Measurements from ENCODE around the gene ANK2.

ANK2 gene

GRCh38 chr4:113116414-113117357, 67.2 kb downstream of the ANK2 start:
- H3K27ac ChIP-seq (ENCODE audit: low read depth, low read length), result no peak overlapping the region
- no peaks in the 10 kb centered on the region for H3K27me3 ChIP-seq (ENCODE audit: insufficient read depth, low read length)
- H3K4me1 ChIP-seq (ENCODE audit: control insufficient read depth, insufficient read depth, low read length, unreplicated experiment), result no peaks in the 10 kb centered on the region
- no peak overlapping the region for H3K4me3 ChIP-seq (ENCODE audit: low read depth, low read length)
- H3K79me2 ChIP-seq (ENCODE audit: control insufficient read depth, insufficient read depth, low read length, unreplicated experiment), result no peaks in the 10 kb centered on the region
- no peaks in the 10 kb centered on the region for H3K36me3 ChIP-seq (ENCODE audit: insufficient read depth, low read length)
- no peak overlapping the region for H2AFZ ChIP-seq (ENCODE audit: low read length, unreplicated experiment)

DNA sequence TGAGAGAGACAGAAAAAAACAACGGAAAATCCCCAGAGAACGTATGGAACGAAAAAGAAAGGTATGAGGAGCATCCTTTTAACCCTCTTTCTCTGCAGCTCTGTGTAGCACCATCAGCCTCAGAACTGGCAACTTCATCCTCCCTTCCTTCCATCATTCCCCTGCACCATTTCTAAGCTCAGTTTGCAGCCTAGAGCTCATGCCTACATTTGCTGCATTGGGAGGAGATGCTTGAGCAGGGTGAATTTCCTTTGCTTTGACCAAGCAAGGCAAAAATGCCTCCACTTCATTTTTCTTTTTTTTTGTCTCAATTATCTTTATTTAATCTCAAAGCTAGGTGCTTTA, 67.9 kb downstream of the ANK2 start:
- Histone ChIP-seq H3K79me2 (ENCODE audit: control insufficient read depth, insufficient read depth, low read length, unreplicated experiment) (no peaks in the 10 kb centered on the region), H3K27me3 (ENCODE audit: insufficient read depth, low read length) (no peaks in the 10 kb centered on the region), H3K36me3 (ENCODE audit: insufficient read depth, low read length) (no peaks in the 10 kb centered on the region), H3K4me3 (ENCODE audit: low read depth, low read length) (no peak overlapping the region), H3K4me1 (ENCODE audit: control insufficient read depth, insufficient read depth, low read length, unreplicated experiment) (no peaks in the 10 kb centered on the region), H2AFZ (ENCODE audit: low read length, unreplicated experiment) (no peak overlapping the region), H3K27ac (ENCODE audit: low read depth, low read length) (no peak overlapping the region)

DNA sequence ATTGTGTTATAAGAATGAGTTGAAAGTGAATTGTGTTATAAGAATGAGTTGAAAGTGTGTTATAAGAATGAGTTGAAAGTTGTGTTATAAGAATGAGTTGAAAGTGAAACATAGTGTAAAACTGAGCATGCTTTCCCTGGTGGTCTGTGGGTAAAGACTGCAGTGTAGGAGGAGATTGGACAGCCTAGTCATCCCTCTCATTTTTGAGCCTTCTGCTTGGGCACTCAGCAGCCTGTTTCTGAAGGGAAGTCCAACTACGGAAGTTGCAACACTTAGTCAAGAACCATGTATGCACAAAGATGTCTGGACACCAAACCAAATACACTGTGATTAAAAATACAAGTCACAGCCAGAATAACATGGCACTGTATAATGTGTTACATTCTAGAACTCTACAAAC, 72.6 kb downstream of the ANK2 start:
- H2AFZ ChIP-seq (ENCODE audit: low read length, unreplicated experiment), result no peak overlapping the region
- no peaks in the 10 kb centered on the region for H3K27me3 ChIP-seq (ENCODE audit: insufficient read depth, low read length)
- no peaks in the 10 kb centered on the region for H3K4me1 ChIP-seq (ENCODE audit: control insufficient read depth, insufficient read depth, low read length, unreplicated experiment)
- H3K27ac ChIP-seq (ENCODE audit: low read depth, low read length), result no peak overlapping the region
- H3K79me2 ChIP-seq (ENCODE audit: control insufficient read depth, insufficient read depth, low read length, unreplicated experiment), result no peaks in the 10 kb centered on the region
- no peaks in the 10 kb centered on the region for H3K36me3 ChIP-seq (ENCODE audit: insufficient read depth, low read length)
- no peak overlapping the region for H3K4me3 ChIP-seq (ENCODE audit: low read depth, low read length)

- no peaks in the 10 kb centered on the region for H3K79me2 ChIP-seq (ENCODE audit: control insufficient read depth, insufficient read depth, low read length, unreplicated experiment)
- no peak overlapping the region for H2AFZ ChIP-seq (ENCODE audit: low read length, unreplicated experiment)
- no peak overlapping the region for H3K4me3 ChIP-seq (ENCODE audit: low read depth, low read length)
- no peaks in the 10 kb centered on the region for H3K36me3 ChIP-seq (ENCODE audit: insufficient read depth, low read length)
- no peak overlapping the region for H3K27ac ChIP-seq (ENCODE audit: low read depth, low read length)
- no peaks in the 10 kb centered on the region for H3K4me1 ChIP-seq (ENCODE audit: control insufficient read depth, insufficient read depth, low read length, unreplicated experiment)
- H3K27me3 ChIP-seq (ENCODE audit: insufficient read depth, low read length), result no peaks in the 10 kb centered on the region
Observed at GRCh38 chr4:113125418-113125817, 76.0 kb downstream of the ANK2 start.

- H3K27ac ChIP-seq (ENCODE audit: low read depth, low read length), result no peak overlapping the region
- no peak overlapping the region for H3K4me3 ChIP-seq (ENCODE audit: low read depth, low read length)
Observed at GRCh38 chr4:113131136-113131535, 81.7 kb downstream of the ANK2 start.

GRCh38 chr4:113131621-113132020, 82.2 kb downstream of the ANK2 start:
- no peak overlapping the region for H2AFZ ChIP-seq (ENCODE audit: low read length, unreplicated experiment)
- no peaks in the 10 kb centered on the region for H3K79me2 ChIP-seq (ENCODE audit: control insufficient read depth, insufficient read depth, low read length, unreplicated experiment)
- H3K36me3 ChIP-seq (ENCODE audit: insufficient read depth, low read length), result no peaks in the 10 kb centered on the region
- H3K4me1 ChIP-seq (ENCODE audit: control insufficient read depth, insufficient read depth, low read length, unreplicated experiment), result no peaks in the 10 kb centered on the region
- no peaks in the 10 kb centered on the region for H3K27me3 ChIP-seq (ENCODE audit: insufficient read depth, low read length)
- H3K4me3 ChIP-seq (ENCODE audit: low read depth, low read length), result no peak overlapping the region
- H3K27ac ChIP-seq (ENCODE audit: low read depth, low read length), result no peak overlapping the region

More at GRCh38 chr4:113131136-113131535, 81.7 kb downstream of the ANK2 start:
- Histone ChIP-seq H2AFZ (ENCODE audit: low read length, unreplicated experiment) (no peak overlapping the region), H3K79me2 (ENCODE audit: control insufficient read depth, insufficient read depth, low read length, unreplicated experiment) (no peaks in the 10 kb centered on the region), H3K4me1 (ENCODE audit: control insufficient read depth, insufficient read depth, low read length, unreplicated experiment) (no peaks in the 10 kb centered on the region), H3K27me3 (ENCODE audit: insufficient read depth, low read length) (no peaks in the 10 kb centered on the region), H3K36me3 (ENCODE audit: insufficient read depth, low read length) (no peaks in the 10 kb centered on the region)

GRCh38 chr4:113141901-113142346, 92.5 kb downstream of the ANK2 start:
- Histone ChIP-seq H2AFZ (ENCODE audit: low read length, unreplicated experiment) (peak overlapping the region; percentile 71), H3K27me3 (ENCODE audit: insufficient read depth, low read length) (no peaks in the 10 kb centered on the region), H3K36me3 (ENCODE audit: insufficient read depth, low read length) (no peaks in the 10 kb centered on the region), H3K4me1 (ENCODE audit: control insufficient read depth, insufficient read depth, low read length, unreplicated experiment) (peaks cover 18% of the 10 kb centered on the region), H3K79me2 (ENCODE audit: control insufficient read depth, insufficient read depth, low read length, unreplicated experiment) (no peaks in the 10 kb centered on the region), H3K4me3 (ENCODE audit: low read depth, low read length) (peak overlapping the region; percentile 13; the same call in 1 of the 2 replicates), H3K27ac (ENCODE audit: low read depth, low read length) (peak overlapping the region; percentile 60)

- Histone ChIP-seq H3K4me3 (ENCODE audit: low read depth, low read length) (no peak overlapping the region), H3K36me3 (ENCODE audit: insufficient read depth, low read length) (no peaks in the 10 kb centered on the region), H3K4me1 (ENCODE audit: control insufficient read depth, insufficient read depth, low read length, unreplicated experiment) (peaks cover 18% of the 10 kb centered on the region), H3K27ac (ENCODE audit: low read depth, low read length) (peak overlapping the region; percentile 60; the same call in 1 of the 2 replicates), H3K79me2 (ENCODE audit: control insufficient read depth, insufficient read depth, low read length, unreplicated experiment) (no peaks in the 10 kb centered on the region), H3K27me3 (ENCODE audit: insufficient read depth, low read length) (no peaks in the 10 kb centered on the region), H2AFZ (ENCODE audit: low read length, unreplicated experiment) (peak overlapping the region; percentile 71)
Observed at GRCh38 chr4:113142351-113142750, 92.9 kb downstream of the ANK2 start.

GRCh38 chr4:113144091-113144490, 94.6 kb downstream of the ANK2 start:
- Histone ChIP-seq H3K36me3 (ENCODE audit: insufficient read depth, low read length) (no peaks in the 10 kb centered on the region), H3K79me2 (ENCODE audit: control insufficient read depth, insufficient read depth, low read length, unreplicated experiment) (no peaks in the 10 kb centered on the region), H3K27me3 (ENCODE audit: insufficient read depth, low read length) (no peaks in the 10 kb centered on the region), H3K4me1 (ENCODE audit: control insufficient read depth, insufficient read depth, low read length, unreplicated experiment) (peaks cover 18% of the 10 kb centered on the region), H3K27ac (ENCODE audit: low read depth, low read length) (no peak overlapping the region), H2AFZ (ENCODE audit: low read length, unreplicated experiment) (no peak overlapping the region), H3K4me3 (ENCODE audit: low read depth, low read length) (no peak overlapping the region)

DNA sequence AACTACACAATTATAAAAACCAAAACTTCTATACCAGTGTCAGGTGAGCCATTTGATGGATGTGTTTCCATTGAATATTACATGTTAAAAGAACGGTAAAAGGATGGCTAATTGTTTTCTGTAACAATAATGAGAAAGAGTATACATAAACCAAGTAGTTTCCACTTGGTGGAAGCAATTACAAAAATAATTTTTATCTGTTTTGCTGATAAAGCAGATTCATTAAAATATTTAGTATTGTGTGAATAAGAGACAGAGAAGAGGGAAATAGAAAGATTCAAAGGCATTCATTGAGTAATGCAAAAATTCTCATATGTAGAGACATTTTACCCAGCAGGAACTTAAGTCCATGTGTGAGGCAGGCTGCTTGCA, 95.7 kb downstream of the ANK2 start:
- Histone ChIP-seq H2AFZ (ENCODE audit: low read length, unreplicated experiment) (no peak overlapping the region), H3K79me2 (ENCODE audit: control insufficient read depth, insufficient read depth, low read length, unreplicated experiment) (no peaks in the 10 kb centered on the region), H3K4me1 (ENCODE audit: control insufficient read depth, insufficient read depth, low read length, unreplicated experiment) (peaks cover 18% of the 10 kb centered on the region), H3K27me3 (ENCODE audit: insufficient read depth, low read length) (no peaks in the 10 kb centered on the region), H3K36me3 (ENCODE audit: insufficient read depth, low read length) (no peaks in the 10 kb centered on the region), H3K27ac (ENCODE audit: low read depth, low read length) (no peak overlapping the region), H3K4me3 (ENCODE audit: low read depth, low read length) (no peak overlapping the region)

Measured in ACC112 (cell line).